K562 (cell line): ENCODE measurements around the gene TPM4. TPM values are rescaled to one million over a fixed set of nuclear protein-coding genes. Genes with fewer than 3 reads are reported as not detected.
A peak's percentile ranks its signal among the peaks of the same experiment; 100 is the strongest.

ENCODE experiments used
- ATF3 ChIP-seq, 2 experiments: fragments of 450-650 bp in 1 of 2; sonication (generic) in 1 of 2; formaldehyde crosslinking in 1 of 2; IDR thresholded peaks in 1 of 2; conservative IDR thresholded peaks in 1 of 2; 2 replicates each; pipeline versions ENCODE4 v1.6.1 to v1.8.1; 2016 to 2023; ENCODE audit warnings: mild to moderate bottlenecking in 2 of 2, moderate library complexity in 2 of 2, inconsistent platforms in 1 of 2, missing genetic modification reagents in 1 of 2
- ATF7 ChIP-seq: fragments of 450-650 bp; IDR thresholded peaks from 2 replicates; pipeline ENCODE4 v1.7.1; 2014; ENCODE audit warnings: mild to moderate bottlenecking, moderate library complexity
- CCNT2 ChIP-seq: IDR thresholded peaks from 2 replicates; pipeline ENCODE4 v1.6.1; 2011; ENCODE audit warnings: borderline replicate concordance, low read depth, mild to moderate bottlenecking, moderate library complexity, mixed read lengths, low read length; ENCODE audit not compliant: insufficient read length; ENCODE audit errors: extremely low read depth
- CGGBP1 ChIP-seq: fragments of 250-450 bp; sonication (Bioruptor Pico); IDR thresholded peaks from 2 replicates; pipeline ENCODE4 v1.9.0; 2021; ENCODE audit warnings: mild to moderate bottlenecking
- CXXC5 ChIP-seq: fragments of 250-450 bp; sonication (Bioruptor Pico); IDR thresholded peaks from 2 replicates; pipeline ENCODE4 v1.8.0; 2022; ENCODE audit warnings: inconsistent platforms, mild to moderate bottlenecking, moderate library complexity
- E4F1 ChIP-seq: fragments of 250-450 bp; sonication (Bioruptor Pico); IDR thresholded peaks from 2 replicates; pipeline ENCODE4 v1.5.0; 2021; ENCODE audit warnings: mild to moderate bottlenecking, borderline replicate concordance
- EP300 ChIP-seq: IDR thresholded peaks from 2 replicates; pipeline ENCODE4 v1.6.1; 2012; ENCODE audit warnings: low read length, improper control_type of control experiment
- SREBF1 ChIP-seq: fragments of 150-350 bp; IDR thresholded peaks from 2 replicates; pipeline ENCODE4 v1.6.1; 2014; ENCODE audit warnings: antibody characterized with exemption, low read depth, low read length, borderline replicate concordance
- ZBTB1 ChIP-seq: sonication (generic); formaldehyde crosslinking; IDR thresholded peaks from 2 replicates; pipeline ENCODE4 v1.8.1; 2023; ENCODE audit warnings: missing genetic modification reagents, low read depth, mild to moderate bottlenecking, borderline replicate concordance
- ZNF740 ChIP-seq, 3 experiments: fragments of 200-800 bp in 1 of 3; sonication (Bioruptor generic) in 1 of 3; sonication (generic) in 1 of 3; formaldehyde crosslinking in 1 of 3; IDR thresholded peaks; 2 replicates each; pipeline versions ENCODE4 v1.6.1 to v1.8.0; 2016 to 2022; ENCODE audit warnings: mild to moderate bottlenecking in 2 of 3, missing compliant biosample characterization in 2 of 3, missing genetic modification characterization in 2 of 3, missing genetic modification reagents in 1 of 3
- polyA plus RNA-seq, 8 experiments: library from polyadenylated mRNA; depleted of rRNA in 4 of 8; stranded (reverse) in 5 of 8; unstranded in 3 of 8; fragments of >200 nt; fragmentation: Nextera tagmentation in 2 of 8; fragmentation: Illumina TruSeq in 1 of 8; extraction: Ambion mirVana in 2 of 8; extraction: Trizol in 1 of 8; gene quantifications; 2 replicates each; pipeline versions ENCODE4 v1.2.1 to v1.2.3, GENCODE V29; 2011 to 2014; ENCODE audit warnings: inconsistent platforms in 1 of 8, missing spikeins in 1 of 8
- total RNA-seq, 7 experiments: library from RNA; depleted of rRNA in 6 of 7; stranded (reverse); fragments of >200 nt in 6 of 7; fragmentation: Illumina TruSeq in 2 of 7; extraction: Trizol in 2 of 7; gene quantifications; 2 replicates each; pipeline versions ENCODE4 v1.2.1 to v1.2.3, GENCODE V29; 2011 to 2021; ENCODE audit warnings: low replicate concordance in 1 of 7
- TF ChIP-seq, protein P1 (sequence below), 2 experiments: fragments of 450-650 bp in 1 of 2; sonication (generic) in 1 of 2; formaldehyde crosslinking in 1 of 2; IDR thresholded peaks; 2 replicates each; pipeline versions ENCODE4 v1.7.1 to v1.9.0; 2016 to 2022; ENCODE audit warnings: inconsistent platforms in 1 of 2, mild to moderate bottlenecking in 1 of 2, missing genetic modification reagents in 1 of 2

Gene TPM4
- total and polyA plus RNA-seq, 9 of the 15 experiments (the other 6 are each of a cell fraction or from before 2014, with no cell fraction given), result 28.1 to 111 (median 77.4) TPM

GRCh38 chr19:16076958-16077611 lies 790 bp downstream of the TPM4 start (continued):
- TF ChIP-seq CXXC5 (CRISPR knock-in tag) (0 out of 2 replicates have a peak, but pooled peaks have one; percentile 39), E4F1 (CRISPR knock-in tag) (no peak), ZNF740 (CRISPR knock-in tag; IDR thresholded peaks at IDR 0.05) (no peak), ZNF740 (tag; IDR thresholded peaks at IDR 0.05) (no peak; a peak in 1 of 4 replicates), EP300 (no peak), ATF3 (IDR thresholded peaks at IDR 0.05) (no peak), ATF3 (CRISPR knock-in tag; conservative IDR thresholded peaks at IDR 0.05) (no peak), CGGBP1 (CRISPR knock-in tag) (no peak), ZBTB1 (CRISPR knock-in tag) (no peak), CCNT2 (peak; percentile 41), SREBF1 (no peak), ATF7 (no peak)
- TF ChIP-seq, protein P1, sequence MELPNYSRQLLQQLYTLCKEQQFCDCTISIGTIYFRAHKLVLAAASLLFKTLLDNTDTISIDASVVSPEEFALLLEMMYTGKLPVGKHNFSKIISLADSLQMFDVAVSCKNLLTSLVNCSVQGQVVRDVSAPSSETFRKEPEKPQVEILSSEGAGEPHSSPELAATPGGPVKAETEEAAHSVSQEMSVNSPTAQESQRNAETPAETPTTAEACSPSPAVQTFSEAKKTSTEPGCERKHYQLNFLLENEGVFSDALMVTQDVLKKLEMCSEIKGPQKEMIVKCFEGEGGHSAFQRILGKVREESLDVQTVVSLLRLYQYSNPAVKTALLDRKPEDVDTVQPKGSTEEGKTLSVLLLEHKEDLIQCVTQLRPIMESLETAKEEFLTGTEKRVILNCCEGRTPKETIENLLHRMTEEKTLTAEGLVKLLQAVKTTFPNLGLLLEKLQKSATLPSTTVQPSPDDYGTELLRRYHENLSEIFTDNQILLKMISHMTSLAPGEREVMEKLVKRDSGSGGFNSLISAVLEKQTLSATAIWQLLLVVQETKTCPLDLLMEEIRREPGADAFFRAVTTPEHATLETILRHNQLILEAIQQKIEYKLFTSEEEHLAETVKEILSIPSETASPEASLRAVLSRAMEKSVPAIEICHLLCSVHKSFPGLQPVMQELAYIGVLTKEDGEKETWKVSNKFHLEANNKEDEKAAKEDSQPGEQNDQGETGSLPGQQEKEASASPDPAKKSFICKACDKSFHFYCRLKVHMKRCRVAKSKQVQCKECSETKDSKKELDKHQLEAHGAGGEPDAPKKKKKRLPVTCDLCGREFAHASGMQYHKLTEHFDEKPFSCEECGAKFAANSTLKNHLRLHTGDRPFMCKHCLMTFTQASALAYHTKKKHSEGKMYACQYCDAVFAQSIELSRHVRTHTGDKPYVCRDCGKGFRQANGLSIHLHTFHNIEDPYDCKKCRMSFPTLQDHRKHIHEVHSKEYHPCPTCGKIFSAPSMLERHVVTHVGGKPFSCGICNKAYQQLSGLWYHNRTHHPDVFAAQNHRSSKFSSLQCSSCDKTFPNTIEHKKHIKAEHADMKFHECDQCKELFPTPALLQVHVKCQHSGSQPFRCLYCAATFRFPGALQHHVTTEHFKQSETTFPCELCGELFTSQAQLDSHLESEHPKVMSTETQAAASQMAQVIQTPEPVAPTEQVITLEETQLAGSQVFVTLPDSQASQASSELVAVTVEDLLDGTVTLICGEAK (IDR thresholded peaks at IDR 0.05), result no peak
- TF ChIP-seq, protein P1 (CRISPR knock-in tag; IDR thresholded peaks at IDR 0.05), result no peak
